Thyroid gland (tissue), 4 donors: ENCODE results near the gene ZNF407. TPM values are rescaled to one million over a fixed set of nuclear protein-coding genes. Genes with fewer than 3 reads are reported as not detected.

Experiments used
- DNase-seq, 2 donors: peaks; one replicate each; pipeline ENCODE4 v3.0.0-alpha.2; 2019
- H3K27ac ChIP-seq, 3 donors: fragments of 200-600 bp; sonication (generic); 1 replicate in 2 of 3; 2 replicates in 1 of 3; pipeline ENCODE4 v1.5.1; 2016 to 2019; ENCODE audit warnings: mild to moderate bottlenecking in 1 of 3, moderate library complexity in 1 of 3
- H3K27me3 ChIP-seq: fragments of 200-600 bp; sonication (generic); one replicate; pipeline ENCODE4 v1.5.1; 2019
- H3K36me3 ChIP-seq, 2 donors: fragments of 200-600 bp; sonication (generic); one replicate each; pipeline ENCODE4 v1.5.1; 2016 to 2019
- H3K4me1 ChIP-seq, 2 donors: fragments of 200-600 bp; sonication (generic); one replicate each; pipeline ENCODE4 v1.5.1; 2017 to 2019
- H3K4me3 ChIP-seq, 3 donors: fragments of 200-600 bp; sonication (generic); replicated peaks in 1 of 3; 1 replicate in 2 of 3; 2 replicates in 1 of 3; pipeline ENCODE4 v1.5.1; 2016; ENCODE audit warnings: mild to moderate bottlenecking in 1 of 3
- H3K9me3 ChIP-seq: fragments of 200-600 bp; sonication (generic); one replicate; pipeline ENCODE4 v1.5.1; 2017
- POLR2A ChIP-seq, 2 donors: fragments of 450-650 bp; IDR thresholded peaks; one replicate each; pipeline ENCODE4 v1.6.1; 2017; ENCODE audit warnings: antibody characterized with exemption in 2 of 2, mild to moderate bottlenecking in 2 of 2, moderate library complexity in 1 of 2
- WGBS, 2 donors: methylation state at CpG; one replicate each; pipeline ENCODE4 v1.1.5; 2017; 5-methylcytosine and 5-hydroxymethylcytosine counted together
- intact Hi-C: fragments of 100-400 bp; cut with DNase I; formaldehyde crosslinking; loops from one replicate; pipeline ENCODE4 v1.15.1; 2023
- total RNA-seq, 4 donors: library from RNA; depleted of rRNA; stranded (reverse); fragments of >200 nt; gene quantifications; one replicate each; pipeline ENCODE4 v1.2.3, GENCODE V29; 2016
- TF ChIP-seq, protein P1 (sequence below), 6 experiments: fragments of 200-600 bp in 3 of 6; fragments of 450-650 bp in 3 of 6; sonication (generic) in 3 of 6; IDR thresholded peaks; one replicate each; pipeline ENCODE4 v1.5.1; 2016 to 2019; ENCODE audit warnings: antibody characterized with exemption in 6 of 6, mild to moderate bottlenecking in 2 of 6, inconsistent platforms in 1 of 6, moderate library complexity in 1 of 6

The ZNF407 gene
- total RNA-seq, 4 donors from 2014 or later = 20.2 to 40.0 (median 26.4) TPM

- no peak overlapping the region for H3K4me3 ChIP-seq
- intact Hi-C loops = no loop called here
- WGBS, 2 donors = 82 to 89% methylated on average over 7 of the region's 7 CpGs
- no peaks in the 10 kb centered on the region for H3K9me3 ChIP-seq
- DNase-seq = no peak
- H3K27me3 ChIP-seq = no peaks in the 10 kb centered on the region
- peak overlapping the region in 1 of 3 donors; percentile 15 for H3K27ac ChIP-seq
- no peak for TF ChIP-seq POLR2A (IDR thresholded peaks at IDR 0.05)
- TF ChIP-seq, protein P1, sequence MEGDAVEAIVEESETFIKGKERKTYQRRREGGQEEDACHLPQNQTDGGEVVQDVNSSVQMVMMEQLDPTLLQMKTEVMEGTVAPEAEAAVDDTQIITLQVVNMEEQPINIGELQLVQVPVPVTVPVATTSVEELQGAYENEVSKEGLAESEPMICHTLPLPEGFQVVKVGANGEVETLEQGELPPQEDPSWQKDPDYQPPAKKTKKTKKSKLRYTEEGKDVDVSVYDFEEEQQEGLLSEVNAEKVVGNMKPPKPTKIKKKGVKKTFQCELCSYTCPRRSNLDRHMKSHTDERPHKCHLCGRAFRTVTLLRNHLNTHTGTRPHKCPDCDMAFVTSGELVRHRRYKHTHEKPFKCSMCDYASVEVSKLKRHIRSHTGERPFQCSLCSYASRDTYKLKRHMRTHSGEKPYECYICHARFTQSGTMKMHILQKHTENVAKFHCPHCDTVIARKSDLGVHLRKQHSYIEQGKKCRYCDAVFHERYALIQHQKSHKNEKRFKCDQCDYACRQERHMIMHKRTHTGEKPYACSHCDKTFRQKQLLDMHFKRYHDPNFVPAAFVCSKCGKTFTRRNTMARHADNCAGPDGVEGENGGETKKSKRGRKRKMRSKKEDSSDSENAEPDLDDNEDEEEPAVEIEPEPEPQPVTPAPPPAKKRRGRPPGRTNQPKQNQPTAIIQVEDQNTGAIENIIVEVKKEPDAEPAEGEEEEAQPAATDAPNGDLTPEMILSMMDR (IDR thresholded peaks at IDR 0.05) = no peak
- no peaks in the 10 kb centered on the region for H3K36me3 ChIP-seq
- peaks cover 0 to 15% of the 10 kb centered on the region in 2 donors for H3K4me1 ChIP-seq
These were observed 209.2 kb downstream of the ZNF407 start for GRCh38 chr18:74806700-74807416.

- Histone ChIP-seq H3K36me3 (no peaks in the 10 kb centered on the region), H3K4me1 (no peaks in the 10 kb centered on the region), H3K4me3 (no peak overlapping the region), H3K27ac (no peak overlapping the region), H3K9me3 (no peaks in the 10 kb centered on the region), H3K27me3 (no peaks in the 10 kb centered on the region)
- intact Hi-C loops = no loop called here
- DNase-seq = no peak
- 98% methylated on average over 2 of the region's 2 CpGs for WGBS, 2 donors
- TF ChIP-seq, protein P1 (IDR thresholded peaks at IDR 0.05) = no peak
- TF ChIP-seq POLR2A (IDR thresholded peaks at IDR 0.05) = no peak
These were observed 219.9 kb downstream of the ZNF407 start for GRCh38 chr18:74817576-74817975.

- intact Hi-C loops = no loop called here
- H3K4me1 ChIP-seq = no peaks in the 10 kb centered on the region
- no peaks in the 10 kb centered on the region for H3K27me3 ChIP-seq
- WGBS, 2 donors = 97 to 98% methylated on average over 4 of the region's 4 CpGs
- DNase-seq = no peak
- H3K36me3 ChIP-seq = no peaks in the 10 kb centered on the region
- TF ChIP-seq POLR2A (IDR thresholded peaks at IDR 0.05) = no peak
- TF ChIP-seq, protein P1 (IDR thresholded peaks at IDR 0.05) = no peak
- H3K4me3 ChIP-seq = no peak overlapping the region
- no peaks in the 10 kb centered on the region for H3K9me3 ChIP-seq
- H3K27ac ChIP-seq = no peak overlapping the region
These were observed 221.0 kb downstream of the ZNF407 start for GRCh38 chr18:74818516-74819175.

DNA sequence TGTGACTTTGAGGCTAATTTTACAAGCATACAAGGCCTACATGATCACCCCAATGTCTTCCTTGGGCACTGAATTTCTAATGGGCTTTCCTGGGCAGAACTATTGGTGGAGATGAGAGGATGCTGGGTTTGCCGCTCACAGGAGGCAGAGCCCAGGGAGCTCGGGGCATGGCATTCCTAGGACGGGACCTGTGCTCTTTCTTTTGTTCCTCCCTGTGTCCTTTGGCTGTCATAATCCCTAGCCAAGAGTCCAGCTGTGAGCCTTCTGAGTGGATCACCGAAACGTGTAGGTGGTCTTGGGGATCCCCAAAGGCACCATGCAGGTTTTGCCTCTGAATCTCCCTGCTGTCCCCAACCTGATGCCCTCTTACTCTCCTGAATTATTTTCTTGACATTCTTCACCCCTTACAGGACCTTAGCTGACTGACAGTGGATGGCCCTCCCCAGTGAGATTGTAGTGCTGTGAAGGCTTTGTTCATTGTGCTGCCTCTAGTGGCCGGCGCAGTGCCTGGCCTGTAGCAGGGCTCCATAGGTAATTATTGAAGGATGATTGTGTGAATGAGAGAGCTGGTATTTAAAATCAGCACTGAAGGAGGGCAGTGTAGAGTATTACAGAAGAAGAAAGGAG lies 221.9 kb downstream of the ZNF407 start:
- H3K4me3 ChIP-seq = no peak overlapping the region
- intact Hi-C loops = no loop called here

More for the DNA sequence above, 221.9 kb downstream of the ZNF407 start:
- DNase-seq = no peak
- Histone ChIP-seq H3K27ac (no peak overlapping the region), H3K9me3 (no peaks in the 10 kb centered on the region), H3K4me1 (no peaks in the 10 kb centered on the region), H3K36me3 (no peaks in the 10 kb centered on the region), H3K27me3 (no peaks in the 10 kb centered on the region)
- WGBS, 2 donors = 86 to 89% methylated on average over 7 of the region's 7 CpGs
- TF ChIP-seq POLR2A (IDR thresholded peaks at IDR 0.05) = no peak
- TF ChIP-seq, protein P1 (IDR thresholded peaks at IDR 0.05) = peak in 2 of 6 experiments; percentile 18 to 38
